Activated T-cell treated with anti-CD3 and anti-CD28 coated beads for 1 hour (primary cell): ENCODE data around the gene GPR160.

ENCODE experiments used
- DNase-seq: peaks from one replicate; pipeline ENCODE4 v3.0.0-alpha.2; 2020; ENCODE audit warnings: low read depth

Gene GPR160

DNA sequence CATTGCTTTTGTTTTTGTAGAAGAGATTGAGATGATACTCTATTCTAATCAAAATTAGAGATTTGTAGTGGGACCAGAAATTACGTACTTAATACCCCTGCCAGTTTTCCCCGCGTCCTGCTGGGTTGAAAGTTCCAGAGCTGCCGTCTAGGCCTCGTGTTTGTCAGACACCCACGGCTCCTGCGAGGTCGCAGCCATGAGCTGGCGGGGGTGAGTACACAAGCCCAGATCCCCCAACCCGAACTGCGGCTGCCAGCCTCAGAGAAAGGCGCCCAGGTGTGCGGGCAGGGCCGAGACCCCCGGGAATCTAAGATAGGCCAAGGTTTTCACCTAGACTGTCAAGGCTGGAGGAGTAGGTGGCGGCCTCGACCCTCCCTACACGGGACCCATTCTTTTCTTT is 26.3 kb downstream of the GPR160 start:
- DNase-seq: no peak

DNA sequence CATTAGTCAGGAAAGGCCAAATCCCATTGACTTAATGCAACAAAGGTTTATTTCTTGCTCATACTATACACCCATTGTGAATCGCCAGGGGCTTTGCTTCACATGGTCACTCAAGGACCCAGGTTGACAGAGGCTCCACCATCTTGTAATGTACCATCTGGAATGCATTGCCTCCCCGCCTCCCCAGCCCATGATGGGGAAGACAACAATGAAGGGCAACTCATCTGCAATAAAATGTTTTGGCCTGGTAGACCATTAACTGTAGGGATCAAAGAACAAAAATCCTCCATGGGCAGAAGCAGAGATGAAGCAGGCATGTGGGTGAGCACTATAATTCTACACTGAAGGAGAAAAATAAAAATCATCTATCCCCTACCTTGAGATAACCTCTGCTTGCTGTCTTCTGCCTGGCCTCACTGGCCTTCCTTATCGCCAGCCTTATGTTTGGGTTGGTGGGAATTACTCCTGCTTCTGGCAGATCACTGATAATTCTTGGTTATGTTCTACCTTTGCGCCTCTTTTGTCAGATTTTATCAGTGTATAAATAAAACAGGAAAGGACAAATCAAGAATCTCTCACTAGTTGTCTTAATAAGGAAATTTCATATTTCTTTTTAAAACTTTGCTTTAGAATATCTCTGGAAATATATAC is 37.8 kb downstream of the GPR160 start:
- DNase-seq: no peak

DNA sequence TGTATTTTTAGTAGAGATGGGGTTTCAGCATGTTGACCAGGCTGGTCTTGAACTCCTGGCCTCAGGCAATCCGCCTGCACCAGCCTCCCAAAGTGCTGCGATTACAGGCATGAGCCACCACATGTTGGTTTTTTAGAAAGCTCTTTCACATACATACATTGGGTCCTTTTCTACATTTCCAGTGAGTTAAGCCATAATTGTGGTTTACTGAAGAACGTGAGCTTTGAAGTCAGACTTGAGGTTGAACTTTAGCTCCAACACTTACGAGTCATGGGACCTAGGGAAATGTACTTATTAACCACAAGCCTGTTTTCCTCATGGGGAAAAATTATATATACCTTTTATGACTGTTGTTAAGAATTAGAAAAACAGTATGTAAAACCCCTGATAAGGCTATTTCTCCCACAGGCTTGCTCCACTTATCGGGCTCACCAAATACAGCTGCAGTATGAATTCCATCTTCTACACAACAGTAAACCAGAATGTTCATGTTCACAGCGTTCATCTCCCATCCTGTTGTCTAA is 39.0 kb downstream of the GPR160 start:
- no peak for DNase-seq

DNA sequence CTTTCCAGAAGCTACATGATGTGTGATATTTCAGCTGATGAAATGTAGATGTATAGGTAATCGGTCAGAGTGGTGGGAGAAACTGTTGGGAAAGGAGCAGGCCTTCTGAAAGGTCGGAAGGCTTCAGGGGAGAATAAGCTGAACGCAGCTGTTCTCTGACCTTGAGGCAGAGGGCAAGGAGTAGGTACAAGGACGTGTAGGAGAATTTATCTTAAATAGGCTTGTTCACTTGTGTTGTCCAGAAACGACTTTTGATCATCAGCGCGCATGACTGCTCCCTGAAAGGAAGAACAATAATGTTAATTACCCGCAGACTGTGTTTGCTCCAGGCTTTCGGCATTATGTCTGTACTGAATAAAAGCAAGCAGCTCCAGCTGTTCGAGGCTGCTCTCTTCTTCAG is 39.6 kb downstream of the GPR160 start:
- no peak for DNase-seq

DNA sequence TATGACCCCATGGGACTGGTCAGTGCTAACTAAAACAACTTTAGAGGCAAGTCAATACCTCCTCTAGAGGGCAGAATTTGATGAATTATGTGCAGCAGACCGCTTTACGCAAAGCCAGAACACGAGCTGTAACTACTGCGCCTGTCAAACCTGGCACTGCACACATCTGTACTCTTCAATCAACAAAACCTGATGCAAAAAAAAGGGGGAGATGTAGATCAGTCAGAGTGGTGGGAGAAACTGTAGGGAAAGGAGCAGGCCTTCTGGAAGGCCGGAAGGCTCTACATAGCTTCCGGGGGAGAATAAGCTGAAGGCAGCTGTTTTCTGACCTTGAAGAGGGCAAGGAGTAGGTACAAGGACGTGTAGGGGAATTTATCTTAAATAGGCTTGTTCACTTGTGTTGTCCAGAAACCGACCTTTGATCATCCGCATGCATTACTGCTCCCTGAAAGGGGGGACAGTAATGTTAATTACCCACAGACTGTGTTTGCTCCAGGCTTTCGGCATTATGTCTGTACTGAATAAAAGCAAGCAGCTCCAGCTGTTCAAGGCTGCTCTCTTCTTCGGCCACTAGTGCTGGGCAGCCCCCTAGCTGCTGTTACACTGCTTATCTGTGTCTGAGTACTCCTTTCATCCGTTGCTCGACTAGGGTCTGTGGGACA is 41.0 kb downstream of the GPR160 start:
- no peak for DNase-seq

DNA sequence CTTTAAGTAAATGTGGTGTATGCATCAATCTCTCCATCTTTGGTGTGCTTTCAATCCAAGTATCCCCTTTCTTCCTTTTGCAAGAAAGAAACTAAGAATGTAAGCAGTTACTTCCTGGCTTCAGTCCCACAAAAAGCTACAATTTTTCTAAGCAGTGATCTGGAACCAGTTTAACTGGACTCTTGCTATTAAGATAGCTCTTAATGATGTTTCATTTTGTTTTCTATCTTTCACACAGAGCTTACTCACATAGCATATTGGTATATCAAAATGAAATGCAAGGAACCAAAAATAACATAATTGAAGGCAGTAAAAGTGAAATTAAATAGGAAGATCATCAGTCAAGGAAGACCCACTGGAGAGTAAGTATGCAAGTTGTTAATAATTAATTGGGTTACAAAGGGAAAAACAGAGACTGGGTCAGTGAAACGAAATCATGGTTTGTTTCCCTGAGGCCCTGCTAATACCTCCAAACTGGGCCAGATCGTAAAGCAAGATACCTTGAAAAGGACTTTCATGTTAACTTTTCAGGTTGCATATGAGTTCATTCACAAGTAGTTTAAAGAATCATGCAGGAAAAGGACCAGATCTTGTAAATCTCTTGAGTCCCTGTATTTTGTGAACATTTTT is 41.9 kb downstream of the GPR160 start:
- no peak for DNase-seq

DNA sequence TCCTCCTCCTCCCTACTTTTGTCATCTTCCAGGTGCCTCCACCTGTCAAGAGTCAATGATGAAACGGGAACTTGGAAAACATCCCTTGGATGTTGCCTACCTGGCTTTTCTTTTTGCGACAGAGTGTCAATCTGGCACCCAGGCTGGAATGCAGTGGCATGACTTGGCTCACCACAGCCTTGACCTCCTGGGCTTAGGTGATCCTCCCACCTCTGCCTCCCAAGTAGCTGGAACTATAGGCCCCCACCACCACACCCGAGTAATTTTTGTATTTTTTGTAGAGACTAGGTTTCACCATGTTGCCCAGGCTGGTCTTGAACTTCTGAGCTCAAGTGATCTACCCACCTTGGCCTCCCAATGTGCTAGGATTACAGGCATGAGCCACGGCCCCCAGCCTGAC is 42.8 kb downstream of the GPR160 start:
- DNase-seq: no peak

DNA sequence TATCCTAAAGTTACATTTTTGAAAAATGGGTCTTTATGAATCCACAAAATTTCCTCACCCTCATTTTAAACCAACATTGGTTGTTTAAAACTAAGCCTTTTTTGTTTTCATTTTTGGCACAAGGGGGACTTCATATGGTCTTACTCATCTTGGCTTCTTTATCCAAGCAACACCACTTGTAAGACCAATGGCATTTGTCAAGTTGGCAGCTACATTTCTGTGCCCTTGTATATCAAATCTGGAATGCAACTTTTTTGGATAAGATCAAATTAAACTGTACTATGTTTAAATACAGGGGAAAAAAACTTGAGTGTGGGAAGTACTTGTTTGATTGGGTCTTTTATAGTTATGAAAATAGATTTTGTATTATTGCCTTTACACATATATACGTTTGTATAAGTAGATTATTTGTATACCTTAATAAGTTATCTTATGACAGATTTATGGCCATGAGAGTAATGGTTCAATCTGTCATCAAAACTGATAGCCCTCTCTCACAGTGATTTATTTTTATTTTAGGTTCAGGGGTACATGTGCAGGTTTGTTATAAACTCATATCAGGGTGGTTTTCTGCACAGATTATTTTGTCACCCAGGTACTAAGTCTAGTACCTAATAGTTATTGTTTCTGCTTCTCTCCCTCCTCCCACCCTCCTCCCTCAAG is 43.4 kb downstream of the GPR160 start:
- no peak for DNase-seq

DNA sequence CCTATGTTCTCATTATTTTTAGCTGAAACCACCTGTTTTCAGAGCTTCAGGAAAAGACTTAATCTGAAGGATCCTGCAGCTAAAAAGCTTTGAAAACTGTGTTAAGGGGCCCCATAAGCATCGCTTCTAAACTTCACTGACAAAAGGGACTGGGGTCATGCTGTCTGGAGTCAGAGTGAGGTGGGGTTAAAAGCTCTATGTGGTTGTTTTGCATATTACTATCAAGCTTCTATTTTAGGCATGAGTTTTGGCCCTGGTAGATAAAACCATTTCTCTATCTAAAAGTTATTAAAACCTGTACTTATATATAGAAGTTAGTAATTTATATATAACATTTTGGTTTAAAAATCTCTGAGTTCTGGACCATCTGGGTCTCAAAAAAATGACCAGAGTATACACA is 45.5 kb downstream of the GPR160 start:
- no peak for DNase-seq

DNA sequence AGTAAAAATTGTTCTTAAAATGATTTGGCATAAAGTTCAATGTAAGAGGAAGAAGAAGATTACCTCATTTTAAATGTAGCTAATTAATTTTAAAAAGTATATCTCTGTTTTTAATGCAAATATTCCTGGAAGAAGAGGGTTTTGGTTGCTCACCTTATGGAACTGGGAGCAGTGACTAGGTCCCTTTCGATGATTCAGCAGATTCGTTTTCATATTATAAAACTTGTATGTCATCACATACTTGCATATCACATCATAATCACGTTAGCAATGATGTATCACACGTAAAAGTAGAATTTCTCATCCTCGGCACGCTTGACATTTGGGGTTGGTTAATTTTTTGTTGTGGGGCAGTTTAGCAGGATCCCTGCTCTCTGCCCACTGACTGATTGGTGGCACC is 47.6 kb downstream of the GPR160 start:
- no peak for DNase-seq

DNA sequence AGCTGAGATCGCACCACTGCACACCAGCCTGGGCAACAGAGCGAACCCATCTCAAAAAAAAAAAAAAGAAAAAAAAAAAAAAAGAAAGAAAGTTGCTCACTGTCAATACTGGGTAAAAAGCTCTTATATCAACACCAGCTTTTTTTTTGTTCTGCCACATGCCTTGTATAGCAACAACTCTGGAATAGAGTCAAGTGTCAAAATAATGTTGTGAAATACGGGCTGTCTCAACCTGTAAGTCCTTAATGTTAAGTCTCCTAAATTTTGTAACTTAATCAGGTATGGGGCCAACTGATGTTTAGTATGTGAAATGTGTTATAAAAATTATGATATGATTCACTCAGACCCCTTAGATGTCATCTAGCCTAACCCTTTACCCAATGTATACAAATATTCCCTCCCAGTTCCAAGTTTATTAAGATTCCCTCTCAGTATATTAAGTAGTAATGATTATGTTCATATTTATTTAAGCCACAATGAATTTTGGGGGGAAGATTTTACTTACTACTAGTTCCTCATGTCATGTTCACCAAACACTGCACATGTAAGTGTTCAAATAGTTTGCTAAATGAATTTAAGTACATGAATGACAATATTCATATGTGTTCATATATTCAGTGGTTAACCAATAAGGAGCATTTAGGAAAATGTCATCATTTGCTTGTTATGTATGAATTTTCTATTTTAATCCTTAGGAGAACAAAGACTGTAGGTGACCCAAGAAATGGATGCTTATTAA is 52.2 kb downstream of the GPR160 start:
- no peak for DNase-seq

DNA sequence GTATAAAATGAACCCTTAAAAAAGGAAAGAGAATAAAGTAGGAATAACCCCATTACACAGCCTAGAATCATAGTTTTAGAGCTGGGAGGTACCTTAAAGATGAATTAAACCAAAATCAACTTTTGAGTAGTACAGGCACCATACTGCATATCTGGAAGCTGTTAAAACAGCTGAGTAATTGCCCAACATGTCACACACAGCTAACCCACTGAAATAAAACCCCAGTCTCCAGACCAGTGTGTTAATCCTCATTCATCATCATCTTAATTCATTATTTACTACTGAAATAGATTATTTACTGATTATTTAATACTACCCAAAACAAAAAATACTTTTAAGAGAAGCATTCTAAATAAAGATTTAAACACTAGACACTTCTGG is 52.8 kb downstream of the GPR160 start:
- no peak for DNase-seq

DNA sequence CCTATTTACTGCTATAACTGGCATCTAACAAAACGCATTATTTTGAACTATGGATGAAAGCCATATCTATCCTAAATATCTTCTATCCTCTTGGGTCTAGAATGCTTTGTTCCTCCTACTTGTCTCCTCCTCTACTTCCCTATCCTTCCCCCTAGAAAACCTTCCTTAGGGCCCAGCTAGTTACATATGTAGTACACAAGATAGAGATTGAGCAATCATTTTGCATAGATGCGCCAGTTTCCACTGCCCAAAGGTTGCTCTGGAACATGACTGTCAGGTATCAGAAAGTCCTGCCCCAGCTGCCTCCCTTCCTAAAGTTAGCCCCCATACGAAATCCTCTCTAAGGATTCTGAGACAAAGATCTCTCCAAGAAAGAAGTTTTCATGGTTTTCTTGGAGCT is 55.1 kb downstream of the GPR160 start:
- no peak for DNase-seq

DNA sequence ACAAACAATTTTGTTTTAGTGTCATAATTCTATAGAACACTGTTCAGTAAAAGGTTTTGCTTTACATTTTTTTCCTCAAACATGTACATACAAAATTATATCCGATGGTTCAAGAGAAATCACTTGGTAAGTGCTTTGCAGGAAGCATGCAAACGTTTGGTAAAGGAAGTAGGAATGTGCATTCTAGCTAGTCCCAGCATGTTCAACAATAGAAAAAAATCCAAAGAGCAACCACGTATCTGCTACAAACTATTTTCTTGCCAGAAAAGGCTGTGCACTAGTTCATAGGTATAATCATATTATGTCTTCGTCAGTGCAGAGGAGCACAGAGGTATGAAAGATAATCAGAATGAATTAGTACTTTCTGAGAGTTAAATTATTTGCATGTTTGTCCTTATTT is 58.0 kb downstream of the GPR160 start:
- DNase-seq: no peak

DNA sequence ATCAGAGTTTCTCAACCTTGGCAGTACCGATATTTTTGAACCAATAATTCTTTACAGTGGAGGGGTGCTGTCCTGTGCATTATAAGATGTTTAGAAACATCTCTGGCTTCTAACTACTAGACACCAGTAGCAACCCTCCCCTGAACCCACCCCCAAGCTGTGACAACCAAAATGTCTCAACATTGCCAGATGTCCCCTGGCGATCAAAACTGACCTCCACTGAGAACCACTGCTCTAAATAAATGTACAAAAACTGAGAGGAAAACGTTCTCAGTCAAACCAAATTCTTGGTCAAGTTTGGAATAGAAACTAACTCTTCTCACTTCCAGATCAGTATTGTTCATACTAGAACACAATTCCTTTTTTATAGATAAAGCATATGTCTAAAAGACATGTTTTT is 58.5 kb downstream of the GPR160 start:
- no peak for DNase-seq

DNA sequence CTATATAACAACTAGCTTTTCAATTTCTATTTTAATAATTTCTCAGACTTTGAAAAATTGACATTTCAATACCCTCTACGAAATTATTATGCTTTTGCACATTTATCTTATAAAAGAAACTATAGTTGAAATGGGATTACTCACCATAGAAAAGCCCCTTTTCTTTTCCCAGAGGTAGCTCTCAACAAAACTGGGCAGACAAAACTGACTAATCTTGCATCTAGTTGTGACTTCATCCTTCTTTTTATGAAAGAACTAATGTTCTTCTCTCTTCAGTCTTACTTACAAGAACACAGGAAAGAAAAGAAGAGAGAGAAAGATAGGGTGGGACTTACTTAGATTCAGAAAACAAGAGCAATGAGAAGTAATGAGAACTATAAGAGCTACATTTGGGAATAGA is 61.0 kb downstream of the GPR160 start:
- no peak for DNase-seq

DNA sequence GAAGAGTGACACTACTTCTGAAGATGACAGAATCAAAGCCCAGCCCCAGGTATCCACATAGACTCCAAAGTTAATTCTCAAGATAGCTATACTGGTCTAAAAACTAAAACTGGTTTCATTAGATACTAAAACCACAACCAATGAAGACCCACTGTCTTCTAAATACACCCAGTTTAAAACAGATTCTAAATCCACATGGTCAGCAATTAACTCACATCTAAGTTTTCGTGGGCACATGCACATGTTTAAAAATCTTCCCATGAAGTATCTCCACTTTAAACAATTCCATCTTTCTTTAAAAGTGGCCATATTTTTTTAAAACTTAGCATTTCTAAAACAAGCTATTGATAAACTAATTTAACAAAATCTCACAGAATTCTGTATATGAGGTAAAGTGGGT is 63.1 kb downstream of the GPR160 start:
- no peak for DNase-seq

DNA sequence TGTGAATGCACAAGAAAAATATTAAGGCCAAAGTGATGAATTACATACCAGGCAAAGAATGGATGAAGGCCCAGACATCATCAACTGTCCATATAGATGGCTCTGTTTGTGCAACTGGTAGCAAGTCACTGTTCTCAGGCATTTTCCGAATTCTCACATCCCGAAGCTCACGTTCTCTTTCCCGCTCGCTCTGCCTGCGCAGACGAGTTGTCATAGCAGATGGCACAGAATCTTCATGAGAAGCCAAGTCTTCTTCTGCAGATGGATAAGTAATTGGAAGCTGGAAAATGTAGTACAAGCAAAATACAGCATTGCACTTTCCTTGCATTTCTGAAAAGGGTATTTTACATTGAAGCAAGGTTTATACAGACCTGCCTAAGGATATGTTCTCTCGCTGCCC is 64.6 kb downstream of the GPR160 start:
- no peak for DNase-seq

DNA sequence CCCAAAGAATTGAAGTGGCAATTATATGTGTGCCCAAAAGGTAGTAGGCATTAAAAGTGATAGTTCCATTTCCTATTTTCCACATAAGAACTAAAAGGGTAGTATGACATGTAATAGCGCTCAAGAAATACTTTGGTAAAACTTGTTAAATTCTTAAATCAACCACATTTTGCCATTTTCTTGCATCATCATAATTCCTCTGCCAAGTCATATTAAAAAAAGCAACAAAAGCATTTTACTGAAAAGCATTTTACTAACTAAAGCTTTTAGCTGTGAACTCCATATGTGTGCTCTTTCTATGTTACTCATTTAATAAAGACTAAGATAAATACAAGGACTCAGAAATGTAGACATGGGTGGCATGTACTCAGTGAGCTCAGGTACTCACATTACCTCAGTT is 70.1 kb downstream of the GPR160 start:
- DNase-seq: no peak

DNA sequence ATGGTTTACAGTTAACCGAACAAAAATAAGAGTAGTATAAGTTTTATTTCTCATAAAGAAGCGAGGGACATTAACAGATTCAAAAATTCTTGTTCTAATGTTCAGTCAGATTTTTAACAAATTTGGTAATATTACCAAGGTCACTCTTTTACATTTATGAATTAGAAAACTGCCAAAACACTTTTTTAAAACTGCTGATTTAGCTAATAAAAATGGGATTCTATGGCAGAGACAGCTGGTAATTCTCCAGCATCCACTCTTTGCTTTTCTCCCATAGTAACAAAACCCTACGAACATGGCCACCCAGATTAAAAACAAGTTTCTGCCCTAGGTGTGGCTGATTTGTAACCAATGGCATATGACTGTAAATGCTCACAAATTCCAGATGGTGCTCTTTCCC is 71.2 kb downstream of the GPR160 start:
- no peak for DNase-seq

DNA sequence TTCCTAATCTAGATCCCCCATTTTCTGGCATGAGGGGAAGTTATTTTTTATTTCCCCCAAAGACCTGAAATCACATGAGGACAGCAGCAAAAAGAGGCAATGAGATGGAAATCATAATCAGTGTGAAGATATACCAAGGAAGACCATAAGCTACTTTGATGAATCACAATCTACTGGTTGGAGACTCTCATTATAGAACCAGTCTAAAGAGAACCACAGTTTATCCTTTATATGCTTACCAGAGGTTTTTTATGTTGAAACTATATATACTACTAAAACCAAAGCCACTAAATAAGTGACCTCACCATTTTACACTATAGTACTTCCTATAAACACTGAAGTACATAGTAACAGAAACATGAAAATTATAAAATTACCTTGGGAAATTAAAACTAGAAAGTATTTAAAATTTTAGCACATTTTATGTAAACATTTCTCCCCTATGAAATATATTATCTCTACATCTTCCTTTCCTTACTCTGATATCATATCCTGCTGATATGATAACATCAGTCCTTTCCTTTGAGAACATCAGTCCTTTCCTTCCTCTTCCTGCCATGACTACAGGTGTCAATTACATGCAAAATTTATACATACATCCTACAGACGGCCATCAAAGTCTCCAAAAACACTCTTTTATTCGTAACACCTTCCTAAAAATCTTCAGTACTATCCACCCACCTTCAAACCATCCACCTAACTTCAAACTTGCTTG is 71.9 kb downstream of the GPR160 start:
- no peak for DNase-seq
